Measurements from ENCODE around the gene TIGIT. TPM values are rescaled to one million over a fixed set of nuclear protein-coding genes. Genes with fewer than 3 reads are reported as not detected.
"Not testable (repeated sequence)": the region's sequence is repeated elsewhere in the genome, so short reads cannot be mapped to it uniquely, and the experiment has no call there.

TIGIT gene
- total RNA-seq, 1 experiment from 2014 or later, result 1.2 TPM

DNA sequence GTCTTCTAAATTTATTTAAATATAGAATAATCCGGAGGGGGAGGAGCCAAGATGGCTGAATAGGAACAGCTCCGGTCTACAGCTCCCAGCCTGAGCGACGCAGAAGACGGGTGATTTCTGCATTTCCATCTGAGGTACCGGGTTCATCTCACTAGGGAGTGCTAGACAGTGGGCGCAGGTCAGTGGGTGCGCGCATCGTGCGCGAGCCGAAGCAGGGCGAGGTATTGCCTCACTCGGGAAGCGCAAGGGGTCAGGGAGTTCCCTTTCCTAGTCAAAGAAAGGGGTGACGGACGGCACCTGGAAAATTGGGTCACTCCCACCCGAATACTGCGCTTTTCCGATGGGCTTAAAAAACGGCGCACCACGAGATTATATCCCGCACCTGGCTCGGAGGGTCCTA is 17.0 kb upstream of the TIGIT start:
- H3K9me2 ChIP-seq (replicated peaks; ENCODE audit: insufficient read depth, low read length); H3K9ac ChIP-seq (ENCODE audit: low read length); H4K20me1 ChIP-seq (ENCODE audit: insufficient read depth, low read depth, low read length); H3K79me2 ChIP-seq (ENCODE audit: low read length); H3K27me3 ChIP-seq (ENCODE audit: low read length); H3K36me3 ChIP-seq (ENCODE audit: insufficient read depth, low read length); H3K4me3 ChIP-seq (ENCODE audit: low read length); H3K27ac ChIP-seq (ENCODE audit: low read length); DNase-seq; H3K4me1 ChIP-seq (ENCODE audit: low read length); H3K9me3 ChIP-seq (ENCODE audit: low read length); H2AFZ ChIP-seq (ENCODE audit: low read length); H3K4me2 ChIP-seq (ENCODE audit: low read depth, low read length, poor library complexity, severe bottlenecking): not testable (repeated sequence)

GRCh38 chr3:114284644-114285043 is 9.2 kb upstream of the TIGIT start:
- H3K9me3 ChIP-seq (ENCODE audit: low read length), result no peaks in the 10 kb centered on the region
- DNase-seq, result peak; percentile 30
- H3K27ac ChIP-seq (ENCODE audit: low read length), result no peak overlapping the region
- H3K9ac ChIP-seq (ENCODE audit: low read length), result no peak overlapping the region
- no peaks in the 10 kb centered on the region for H3K9me2 ChIP-seq (replicated peaks; ENCODE audit: insufficient read depth, low read length)
- no peak overlapping the region for H3K4me2 ChIP-seq (ENCODE audit: low read depth, low read length, poor library complexity, severe bottlenecking)
- H4K20me1 ChIP-seq (ENCODE audit: insufficient read depth, low read depth, low read length), result no peaks in the 10 kb centered on the region
- H3K27me3 ChIP-seq (ENCODE audit: low read length), result no peaks in the 10 kb centered on the region
- H3K79me2 ChIP-seq (ENCODE audit: low read length), result no peaks in the 10 kb centered on the region
- H3K4me3 ChIP-seq (ENCODE audit: low read length), result no peak overlapping the region
- H3K4me1 ChIP-seq (ENCODE audit: low read length), result no peaks in the 10 kb centered on the region
- H3K36me3 ChIP-seq (ENCODE audit: insufficient read depth, low read length), result no peaks in the 10 kb centered on the region
- no peak overlapping the region for H2AFZ ChIP-seq (ENCODE audit: low read length)

DNA sequence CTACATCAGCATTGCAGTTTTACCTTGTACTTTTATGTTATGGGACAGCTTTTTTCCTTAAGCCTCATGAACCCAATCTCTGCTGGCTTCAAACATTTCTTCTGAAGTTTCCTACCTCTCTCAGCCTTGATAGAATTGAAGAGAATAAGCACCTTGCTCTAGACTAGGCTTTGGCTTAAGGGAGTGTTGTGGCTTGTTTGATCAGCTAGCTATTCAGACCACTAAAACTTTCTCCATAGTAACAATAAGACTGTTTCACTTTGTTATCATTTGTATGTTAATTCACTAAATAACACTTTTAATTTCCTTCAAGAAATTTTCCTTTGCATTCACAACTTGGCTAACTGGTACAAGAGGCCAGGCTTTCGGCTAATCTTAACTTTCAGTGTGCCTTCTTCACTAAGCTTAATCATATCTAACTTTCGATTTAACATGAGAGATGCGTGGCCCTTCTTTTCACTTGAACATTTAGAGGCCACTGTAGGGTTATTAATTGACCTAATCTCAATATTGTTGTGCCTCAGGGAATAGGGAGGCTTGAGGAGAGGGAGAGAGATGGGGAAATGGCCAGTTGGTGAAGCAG is 8.1 kb upstream of the TIGIT start:
- Histone ChIP-seq H4K20me1 (ENCODE audit: insufficient read depth, low read depth, low read length) (no peaks in the 10 kb centered on the region), H3K4me2 (ENCODE audit: low read depth, low read length, poor library complexity, severe bottlenecking) (no peak overlapping the region), H3K9me3 (ENCODE audit: low read length) (no peaks in the 10 kb centered on the region), H2AFZ (ENCODE audit: low read length) (no peak overlapping the region), H3K27me3 (ENCODE audit: low read length) (no peaks in the 10 kb centered on the region), H3K9me2 (replicated peaks; ENCODE audit: insufficient read depth, low read length) (no peaks in the 10 kb centered on the region), H3K4me3 (ENCODE audit: low read length) (no peak overlapping the region), H3K4me1 (ENCODE audit: low read length) (peaks cover 4% of the 10 kb centered on the region), H3K9ac (ENCODE audit: low read length) (no peak overlapping the region), H3K79me2 (ENCODE audit: low read length) (no peaks in the 10 kb centered on the region), H3K27ac (ENCODE audit: low read length) (no peak overlapping the region), H3K36me3 (ENCODE audit: insufficient read depth, low read length) (no peaks in the 10 kb centered on the region)
- no peak for DNase-seq

DNA sequence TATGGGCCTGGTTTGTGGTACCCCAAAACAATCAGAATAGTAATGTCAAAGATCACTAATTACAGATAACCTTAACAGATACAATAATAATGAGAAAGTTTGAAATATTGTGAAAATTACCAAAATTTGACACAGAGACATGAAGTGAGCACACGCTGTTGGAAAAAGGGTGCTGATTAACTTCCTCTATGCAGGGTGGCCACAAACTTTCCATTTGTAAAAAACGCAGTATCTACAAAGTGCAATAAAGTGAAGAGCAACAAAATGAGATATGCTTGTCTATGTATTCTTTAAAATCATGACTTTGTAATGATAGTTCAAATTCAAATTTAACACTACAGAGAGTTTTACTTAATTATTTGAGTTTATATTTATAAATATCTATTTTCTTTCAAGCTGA is 7.6 kb upstream of the TIGIT start:
- no peak overlapping the region for H3K4me2 ChIP-seq (ENCODE audit: low read depth, low read length, poor library complexity, severe bottlenecking)
- no peak overlapping the region for H3K27ac ChIP-seq (ENCODE audit: low read length)
- H2AFZ ChIP-seq (ENCODE audit: low read length), result 0 out of 2 replicates have a peak overlapping the region, but pooled peaks have one; percentile 36
- H3K9me2 ChIP-seq (replicated peaks; ENCODE audit: insufficient read depth, low read length), result no peaks in the 10 kb centered on the region
- no peak overlapping the region for H3K9ac ChIP-seq (ENCODE audit: low read length)
- peaks cover 9% of the 10 kb centered on the region for H3K4me1 ChIP-seq (ENCODE audit: low read length)
- no peaks in the 10 kb centered on the region for H3K9me3 ChIP-seq (ENCODE audit: low read length)
- no peaks in the 10 kb centered on the region for H4K20me1 ChIP-seq (ENCODE audit: insufficient read depth, low read depth, low read length)
- H3K36me3 ChIP-seq (ENCODE audit: insufficient read depth, low read length), result no peaks in the 10 kb centered on the region
- H3K4me3 ChIP-seq (ENCODE audit: low read length), result no peak overlapping the region
- H3K27me3 ChIP-seq (ENCODE audit: low read length), result no peaks in the 10 kb centered on the region
- no peaks in the 10 kb centered on the region for H3K79me2 ChIP-seq (ENCODE audit: low read length)
- DNase-seq, result no peak

DNA sequence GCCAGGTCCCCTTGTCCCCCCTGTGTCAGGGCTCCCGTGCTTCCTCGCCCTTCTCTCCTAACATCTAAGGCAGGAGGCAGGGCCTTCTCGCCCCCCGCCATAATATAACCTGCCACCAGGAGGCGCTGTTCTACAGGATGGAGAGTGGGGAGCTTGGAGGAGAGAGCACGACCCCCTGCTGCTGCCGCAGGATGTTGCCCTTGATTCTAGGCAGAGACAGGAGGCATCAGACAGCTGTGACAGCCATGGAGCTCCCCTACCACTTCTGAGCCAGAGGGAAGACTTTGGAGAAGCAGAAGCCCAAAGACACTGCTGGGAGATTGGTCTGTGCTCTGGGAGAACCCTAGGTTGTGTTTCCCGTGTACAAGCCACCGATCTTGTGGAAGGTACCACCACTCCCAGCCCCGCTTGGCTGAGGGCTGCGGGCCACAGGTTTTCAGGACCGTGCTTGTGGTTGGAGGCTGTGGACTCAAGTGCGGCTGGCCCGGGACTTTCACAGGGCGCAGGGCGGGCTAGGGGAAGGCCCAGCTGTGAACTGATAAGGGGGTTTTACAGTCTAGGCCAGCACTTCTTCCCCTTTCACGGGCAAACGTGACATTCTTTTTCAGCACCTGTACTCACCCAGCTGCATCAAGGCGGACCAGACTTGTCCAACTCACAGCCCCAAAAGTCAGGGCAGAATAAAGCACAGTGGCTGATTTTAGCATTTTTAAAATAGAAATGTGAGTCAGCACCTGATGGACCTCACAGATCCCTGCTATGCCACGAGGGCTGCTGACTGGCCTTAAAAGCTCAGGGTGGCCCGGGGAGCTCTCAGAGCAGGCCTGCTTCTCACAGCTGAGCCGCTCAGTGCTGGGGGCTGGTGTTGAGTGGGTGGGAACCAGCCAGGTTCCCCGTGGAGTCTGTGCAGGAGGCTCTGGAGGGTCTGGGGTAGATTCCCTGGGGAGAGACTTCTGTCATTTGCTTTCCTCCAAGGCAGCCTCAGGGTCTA is 2.6 kb upstream of the TIGIT start:
- peak overlapping the region; percentile 75 for H3K27ac ChIP-seq (ENCODE audit: low read length)
- H3K27me3 ChIP-seq (ENCODE audit: low read length), result no peaks in the 10 kb centered on the region
- peak overlapping the region; percentile 87 for H3K4me2 ChIP-seq (ENCODE audit: low read depth, low read length, poor library complexity, severe bottlenecking)
- H3K9me3 ChIP-seq (ENCODE audit: low read length), result no peaks in the 10 kb centered on the region
- peak; percentile 98 for DNase-seq
- peak overlapping the region; percentile 96 for H2AFZ ChIP-seq (ENCODE audit: low read length)
- H3K9ac ChIP-seq (ENCODE audit: low read length), result peak overlapping the region; percentile 75
- H3K9me2 ChIP-seq (replicated peaks; ENCODE audit: insufficient read depth, low read length), result no peaks in the 10 kb centered on the region
- no peaks in the 10 kb centered on the region for H3K36me3 ChIP-seq (ENCODE audit: insufficient read depth, low read length)
- no peaks in the 10 kb centered on the region for H3K79me2 ChIP-seq (ENCODE audit: low read length)
- H3K4me3 ChIP-seq (ENCODE audit: low read length), result peak overlapping the region; percentile 64
- H4K20me1 ChIP-seq (ENCODE audit: insufficient read depth, low read depth, low read length), result no peaks in the 10 kb centered on the region
- peaks cover 32% of the 10 kb centered on the region for H3K4me1 ChIP-seq (ENCODE audit: low read length)

- H3K4me1 ChIP-seq (ENCODE audit: low read length), result peaks cover 40% of the 10 kb centered on the region
- H2AFZ ChIP-seq (ENCODE audit: low read length), result no peak overlapping the region
- no peaks in the 10 kb centered on the region for H4K20me1 ChIP-seq (ENCODE audit: insufficient read depth, low read depth, low read length)
- no peaks in the 10 kb centered on the region for H3K9me3 ChIP-seq (ENCODE audit: low read length)
- no peaks in the 10 kb centered on the region for H3K27me3 ChIP-seq (ENCODE audit: low read length)
- no peaks in the 10 kb centered on the region for H3K9me2 ChIP-seq (replicated peaks; ENCODE audit: insufficient read depth, low read length)
- H3K9ac ChIP-seq (ENCODE audit: low read length), result no peak overlapping the region
- H3K4me3 ChIP-seq (ENCODE audit: low read length), result no peak overlapping the region
- no peak for DNase-seq
- H3K4me2 ChIP-seq (ENCODE audit: low read depth, low read length, poor library complexity, severe bottlenecking), result no peak overlapping the region
- H3K36me3 ChIP-seq (ENCODE audit: insufficient read depth, low read length), result no peaks in the 10 kb centered on the region
- no peak overlapping the region for H3K27ac ChIP-seq (ENCODE audit: low read length)
- no peaks in the 10 kb centered on the region for H3K79me2 ChIP-seq (ENCODE audit: low read length)
Measured at GRCh38 chr3:114294940-114295480, 1.2 kb downstream of the TIGIT start.

DNA sequence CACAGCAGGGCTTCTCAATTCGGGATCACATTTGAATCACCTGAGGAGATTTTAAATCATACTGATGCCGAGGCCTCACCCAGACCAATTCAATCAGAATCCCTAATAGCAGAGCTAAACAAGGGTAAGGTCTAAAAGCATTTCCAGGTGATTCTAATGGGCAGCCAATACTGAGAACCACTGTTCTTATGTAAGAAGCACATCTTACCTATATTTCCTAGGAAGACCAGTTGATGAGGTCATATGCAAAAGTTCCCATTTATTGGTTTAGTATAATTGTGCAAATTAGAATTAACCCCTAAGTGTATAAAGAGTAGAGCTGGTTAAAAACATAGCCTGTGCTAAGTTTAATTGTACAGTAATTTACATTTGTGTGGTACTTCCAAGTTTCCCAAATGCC is 2.1 kb downstream of the TIGIT start:
- no peak overlapping the region for H3K4me2 ChIP-seq (ENCODE audit: low read depth, low read length, poor library complexity, severe bottlenecking)
- no peak overlapping the region for H3K27ac ChIP-seq (ENCODE audit: low read length)
- H3K9ac ChIP-seq (ENCODE audit: low read length), result no peak overlapping the region

DNA sequence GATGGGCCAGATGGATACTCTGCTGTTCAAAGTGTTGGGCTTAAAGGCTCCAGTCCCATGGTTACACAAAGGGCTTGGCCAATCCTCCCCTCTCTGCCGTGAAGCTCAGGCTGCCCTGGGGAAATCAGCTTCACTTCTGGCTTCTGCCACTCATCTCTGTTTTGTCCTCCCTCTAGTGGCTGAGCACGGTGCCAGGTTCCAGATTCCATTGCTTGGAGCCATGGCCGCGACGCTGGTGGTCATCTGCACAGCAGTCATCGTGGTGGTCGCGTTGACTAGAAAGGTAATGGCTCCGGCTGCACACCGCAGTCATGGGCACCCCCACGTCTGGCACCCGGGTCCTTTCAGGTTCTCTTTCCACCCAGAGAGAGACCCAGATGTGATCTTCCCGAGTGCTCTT is 5.6 kb downstream of the TIGIT start:
- no peak overlapping the region for H3K9ac ChIP-seq (ENCODE audit: low read length)
- H2AFZ ChIP-seq (ENCODE audit: low read length), result no peak overlapping the region; the same call in 1 of the 2 replicates
- no peaks in the 10 kb centered on the region for H3K9me2 ChIP-seq (replicated peaks; ENCODE audit: insufficient read depth, low read length)
- no peaks in the 10 kb centered on the region for H3K27me3 ChIP-seq (ENCODE audit: low read length)
- no peak overlapping the region for H3K27ac ChIP-seq (ENCODE audit: low read length)
- H3K9me3 ChIP-seq (ENCODE audit: low read length), result no peaks in the 10 kb centered on the region
- no peak overlapping the region for H3K4me3 ChIP-seq (ENCODE audit: low read length)
- no peaks in the 10 kb centered on the region for H4K20me1 ChIP-seq (ENCODE audit: insufficient read depth, low read depth, low read length)
- H3K4me1 ChIP-seq (ENCODE audit: low read length), result peaks cover 13% of the 10 kb centered on the region
- H3K4me2 ChIP-seq (ENCODE audit: low read depth, low read length, poor library complexity, severe bottlenecking), result no peak overlapping the region
- DNase-seq, result peak; percentile 86
- no peaks in the 10 kb centered on the region for H3K36me3 ChIP-seq (ENCODE audit: insufficient read depth, low read length)
- H3K79me2 ChIP-seq (ENCODE audit: low read length), result no peaks in the 10 kb centered on the region

More for the DNA sequence above, 2.1 kb downstream of the TIGIT start:
- Histone ChIP-seq H3K4me1 (ENCODE audit: low read length) (peaks cover 39% of the 10 kb centered on the region), H2AFZ (ENCODE audit: low read length) (no peak overlapping the region), H3K9me3 (ENCODE audit: low read length) (no peaks in the 10 kb centered on the region), H3K27me3 (ENCODE audit: low read length) (no peaks in the 10 kb centered on the region), H3K36me3 (ENCODE audit: insufficient read depth, low read length) (no peaks in the 10 kb centered on the region), H3K79me2 (ENCODE audit: low read length) (no peaks in the 10 kb centered on the region), H4K20me1 (ENCODE audit: insufficient read depth, low read depth, low read length) (no peaks in the 10 kb centered on the region), H3K9me2 (replicated peaks; ENCODE audit: insufficient read depth, low read length) (no peaks in the 10 kb centered on the region), H3K4me3 (ENCODE audit: low read length) (no peak overlapping the region)
- no peak for DNase-seq
